Transverse colon (tissue), 4 donors: Measurements from ENCODE around the gene STXBP1. TPM values are rescaled to one million over a fixed set of nuclear protein-coding genes. Genes with fewer than 3 reads are reported as not detected.

Source experiments
- DNase-seq: peaks from one replicate; pipeline ENCODE4 v3.0.0-alpha.2; 2019
- H3K27ac ChIP-seq, 4 donors: fragments of 200-600 bp; sonication (generic); 2 replicates each; pipeline ENCODE4 v1.5.1; 2016 to 2018; ENCODE audit warnings: inconsistent platforms in 4 of 4
- H3K27me3 ChIP-seq: fragments of 200-600 bp; sonication (generic); 2 replicates; pipeline ENCODE4 v1.5.1; 2017; ENCODE audit warnings: inconsistent platforms
- H3K36me3 ChIP-seq, 4 donors: fragments of 200-600 bp; sonication (generic); 2 replicates each; pipeline ENCODE4 v1.5.1; 2017 to 2019; ENCODE audit warnings: inconsistent platforms in 4 of 4
- H3K4me1 ChIP-seq, 4 donors: fragments of 200-600 bp; sonication (generic); 2 replicates each; pipeline ENCODE4 v1.5.1; 2017 to 2020; ENCODE audit warnings: inconsistent platforms in 4 of 4
- H3K4me3 ChIP-seq, 4 donors: fragments of 200-600 bp; sonication (generic); 1 replicate in 1 of 4; 2 replicates in 3 of 4; pipeline versions ENCODE4 v1.5.1 to v1.6.1; 2017 to 2019; ENCODE audit warnings: inconsistent platforms in 4 of 4
- H3K9me3 ChIP-seq, 2 donors: fragments of 200-600 bp; sonication (generic); 2 replicates each; pipeline ENCODE4 v1.5.1; 2017 to 2019; ENCODE audit warnings: inconsistent platforms in 2 of 2
- CTCF ChIP-seq, 5 experiments: fragments of 200-600 bp in 3 of 5; fragments of 450-650 bp in 2 of 5; sonication (generic) in 3 of 5; IDR thresholded peaks; 1 replicate in 2 of 5; 2 replicates in 3 of 5; pipeline ENCODE4 v1.5.1; 2016 to 2017; ENCODE audit warnings: antibody characterized with exemption in 5 of 5, inconsistent platforms in 3 of 5, mild to moderate bottlenecking in 2 of 5, moderate library complexity in 1 of 5
- EP300 ChIP-seq: sonication (generic); formaldehyde crosslinking; IDR thresholded peaks from one replicate; pipeline ENCODE4 v1.6.1; 2017; ENCODE audit warnings: antibody characterized with exemption, low read depth
- POLR2A ChIP-seq: fragments of 450-650 bp; IDR thresholded peaks from one replicate; pipeline ENCODE4 v1.6.1; 2016; ENCODE audit warnings: antibody characterized with exemption, mild to moderate bottlenecking, moderate library complexity
- POLR2AphosphoS5 ChIP-seq, 3 donors: sonication (generic); formaldehyde crosslinking; IDR thresholded peaks; one replicate each; pipeline ENCODE4 v1.6.1; 2016; ENCODE audit warnings: antibody characterized with exemption in 3 of 3
- WGBS, 2 donors: methylation state at CpG; one replicate each; pipeline ENCODE4 v1.1.5; 2018; ENCODE audit warnings: low coverage in 1 of 2; 5-methylcytosine and 5-hydroxymethylcytosine counted together
- in situ Hi-C, 4 donors: fragments of 200-750 bp; cut with MboI; loops; one replicate each; pipeline versions ENCODE4 v1.15.0 to v1.15.1; 2017; ENCODE audit warnings: low sequenced_read_pairs in 3 of 4, low pct_ligation_motif_present in 1 of 4, low pct_unique_long_range_greater_than_20kb in 1 of 4
- intact Hi-C: fragments of 100-400 bp; cut with DNase I; formaldehyde crosslinking; loops from one replicate; pipeline ENCODE4 v1.15.1; 2023; ENCODE audit warnings: low total_unique reads
- total RNA-seq, 4 donors: library from RNA; depleted of rRNA; stranded (reverse); fragments of >200 nt; gene quantifications; one replicate each; pipeline ENCODE4 v1.1.0, GENCODE V29; 2016

STXBP1 gene
- total RNA-seq, 4 donors from 2014 or later, result 7.9 to 193 (median 13.3) TPM

- peaks cover 0 to 28% (median 18%) of the 10 kb centered on the region in 4 donors for H3K4me1 ChIP-seq
- no peak for DNase-seq
- in situ Hi-C loops, result no loop called here
- no peaks in the 10 kb centered on the region for H3K36me3 ChIP-seq
- intact Hi-C loops, result no loop called here
- H3K27ac ChIP-seq, result no peak overlapping the region
- TF ChIP-seq CTCF (IDR thresholded peaks at IDR 0.05) (no peak), POLR2A (no peak), POLR2AphosphoS5 (IDR thresholded peaks at IDR 0.05) (no peak), EP300 (no peak)
- H3K9me3 ChIP-seq, result no peaks in the 10 kb centered on the region
- no peaks in the 10 kb centered on the region for H3K27me3 ChIP-seq
- H3K4me3 ChIP-seq, result no peak overlapping the region
Observed at GRCh38 chr9:127720865-127721227, 108.8 kb downstream of the STXBP1 start.

- WGBS, 2 donors, result 32% methylated on average over 11 of the region's 11 CpGs; no CpG with 5 or more reads in 1 of the 2 donors
Observed at GRCh38 chr9:127721391-127721821, 109.3 kb downstream of the STXBP1 start.

GRCh38 chr9:127722055-127722745 is 110.1 kb downstream of the STXBP1 start:
- Histone ChIP-seq H3K27me3 (no peaks in the 10 kb centered on the region), H3K4me1 (peaks cover 0 to 23% (median 12%) of the 10 kb centered on the region in 4 donors), H3K9me3 (no peaks in the 10 kb centered on the region), H3K36me3 (no peaks in the 10 kb centered on the region), H3K4me3 (no peak overlapping the region), H3K27ac (peak overlapping the region in 1 of 4 donors; percentile 15)
- WGBS, 2 donors, result 60% methylated on average over 12 of the region's 12 CpGs; no CpG with 5 or more reads in 1 of the 2 donors
- no peak for TF ChIP-seq POLR2A
- no peak for TF ChIP-seq POLR2AphosphoS5 (IDR thresholded peaks at IDR 0.05)
- TF ChIP-seq EP300, result no peak
- no peak for TF ChIP-seq CTCF (IDR thresholded peaks at IDR 0.05)
- in situ Hi-C loops (no loop called here), intact Hi-C loops (no loop called here)
- DNase-seq, result no peak

More at GRCh38 chr9:127721391-127721821, 109.3 kb downstream of the STXBP1 start:
- DNase-seq, result peak; percentile 67
- Histone ChIP-seq H3K4me3 (no peak overlapping the region), H3K9me3 (no peaks in the 10 kb centered on the region), H3K27ac (peak overlapping the region in 1 of 4 donors; percentile 15), H3K27me3 (no peaks in the 10 kb centered on the region), H3K4me1 (peaks cover 0 to 23% (median 13%) of the 10 kb centered on the region in 4 donors), H3K36me3 (no peaks in the 10 kb centered on the region)
- intact Hi-C loops, result no loop called here
- in situ Hi-C loops, result no loop called here
- no peak for TF ChIP-seq CTCF (IDR thresholded peaks at IDR 0.05)

GRCh38 chr9:127723013-127723412 is 110.9 kb downstream of the STXBP1 start:
- intact Hi-C loops (no loop called here), in situ Hi-C loops (no loop called here)
- TF ChIP-seq POLR2AphosphoS5 (IDR thresholded peaks at IDR 0.05) (no peak), POLR2A (no peak), EP300 (no peak), CTCF (IDR thresholded peaks at IDR 0.05) (no peak)
- 85% methylated on average over 13 of the region's 13 CpGs; no CpG with 5 or more reads in 1 of the 2 donors for whole genome bisulfite sequencing, 2 donors
- Histone ChIP-seq H3K27ac (no peak overlapping the region), H3K9me3 (no peaks in the 10 kb centered on the region), H3K4me3 (no peak overlapping the region), H3K36me3 (no peaks in the 10 kb centered on the region), H3K27me3 (no peaks in the 10 kb centered on the region), H3K4me1 (peaks cover 0 to 23% (median 12%) of the 10 kb centered on the region in 4 donors)
- DNase-seq, result no peak
